GM12878 (cell line): ENCODE data around the gene HOXD12.

Source experiments
- MAX ChIP-seq: IDR thresholded peaks from 2 replicates; pipeline ENCODE4 v1.6.1; 2012; ENCODE audit warnings: low read depth, low read length, improper control_type of control experiment
- MYC ChIP-seq: IDR thresholded peaks from 2 replicates; pipeline ENCODE4 v1.6.1; 2011; ENCODE audit warnings: mild to moderate bottlenecking, low read length, moderate library complexity, inconsistent platforms; ENCODE audit not compliant: insufficient read depth, insufficient replicate concordance, insufficient read length, severe bottlenecking
- NRF1 ChIP-seq: conservative IDR thresholded peaks from 2 replicates; pipeline ENCODE4 v1.6.1; 2011; ENCODE audit warnings: mild to moderate bottlenecking, low read depth, low read length, improper control_type of control experiment
- POLR2A ChIP-seq: IDR thresholded peaks from 2 replicates; pipeline ENCODE4 v1.6.1; 2011; ENCODE audit warnings: low read depth, mild to moderate bottlenecking, low read length
- POLR2AphosphoS5 ChIP-seq: IDR thresholded peaks from 2 replicates; pipeline ENCODE4 v1.6.1; 2011; ENCODE audit warnings: mild to moderate bottlenecking, low read length, inconsistent platforms
- SP1 ChIP-seq: IDR thresholded peaks from one replicate; pipeline ENCODE4 v1.6.1; 2011; ENCODE audit warnings: low read depth, low read length
- ZBTB11 ChIP-seq: fragments of 450-650 bp; formaldehyde crosslinking; IDR thresholded peaks from 2 replicates; pipeline ENCODE4 v1.5.0; 2022; ENCODE audit warnings: mild to moderate bottlenecking, missing genetic modification characterization
- TF ChIP-seq, protein P1 (sequence below), 3 experiments: IDR thresholded peaks in 2 of 3; conservative IDR thresholded peaks in 1 of 3; 2 replicates each; pipeline ENCODE4 v1.5.1; 2011; ENCODE audit warnings: low read depth in 3 of 3, low read length in 3 of 3, mild to moderate bottlenecking in 3 of 3, control low read depth in 2 of 3, moderate library complexity in 2 of 3, inconsistent platforms in 1 of 3, mixed read lengths in 1 of 3; ENCODE audit not compliant: control insufficient read depth in 2 of 3, insufficient read depth in 1 of 3; ENCODE audit errors: extremely low read depth in 1 of 3

- TF ChIP-seq ZBTB11 (CRISPR knock-in tag): no peak
- TF ChIP-seq NRF1: no peak
- TF ChIP-seq, protein P1, sequence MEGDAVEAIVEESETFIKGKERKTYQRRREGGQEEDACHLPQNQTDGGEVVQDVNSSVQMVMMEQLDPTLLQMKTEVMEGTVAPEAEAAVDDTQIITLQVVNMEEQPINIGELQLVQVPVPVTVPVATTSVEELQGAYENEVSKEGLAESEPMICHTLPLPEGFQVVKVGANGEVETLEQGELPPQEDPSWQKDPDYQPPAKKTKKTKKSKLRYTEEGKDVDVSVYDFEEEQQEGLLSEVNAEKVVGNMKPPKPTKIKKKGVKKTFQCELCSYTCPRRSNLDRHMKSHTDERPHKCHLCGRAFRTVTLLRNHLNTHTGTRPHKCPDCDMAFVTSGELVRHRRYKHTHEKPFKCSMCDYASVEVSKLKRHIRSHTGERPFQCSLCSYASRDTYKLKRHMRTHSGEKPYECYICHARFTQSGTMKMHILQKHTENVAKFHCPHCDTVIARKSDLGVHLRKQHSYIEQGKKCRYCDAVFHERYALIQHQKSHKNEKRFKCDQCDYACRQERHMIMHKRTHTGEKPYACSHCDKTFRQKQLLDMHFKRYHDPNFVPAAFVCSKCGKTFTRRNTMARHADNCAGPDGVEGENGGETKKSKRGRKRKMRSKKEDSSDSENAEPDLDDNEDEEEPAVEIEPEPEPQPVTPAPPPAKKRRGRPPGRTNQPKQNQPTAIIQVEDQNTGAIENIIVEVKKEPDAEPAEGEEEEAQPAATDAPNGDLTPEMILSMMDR (IDR thresholded peaks at IDR 0.05 in 2 of 3, conservative IDR thresholded peaks at IDR 0.05 in 1 of 3; ENCODE audit: control insufficient read depth in 2 of 3, extremely low read depth in 1 of 3, insufficient read depth in 1 of 3, low read depth in 3 of 3, low read length in 3 of 3): no peak
- TF ChIP-seq POLR2A: no peak
- TF ChIP-seq SP1: no peak
- no peak for TF ChIP-seq POLR2AphosphoS5
- TF ChIP-seq MYC: no peak
- no peak for TF ChIP-seq MAX
Observed at GRCh38 chr2:176146645-176147044, 47.0 kb downstream of the HOXD12 start.
